ENCODE measurements around the gene TTC1.

The TTC1 gene

GRCh38 chr5:160044967-160045366, 36.0 kb downstream of the TTC1 start:
- Histone ChIP-seq H3K4me1 (ENCODE audit: insufficient read depth, low read length, poor library complexity, severe bottlenecking) (no peaks in the 10 kb centered on the region), H3K4me2 (ENCODE audit: low read depth, low read length, poor library complexity, severe bottlenecking) (no peak overlapping the region), H3K9ac (ENCODE audit: low read depth, low read length, poor library complexity, severe bottlenecking) (no peak overlapping the region), H3K27me3 (ENCODE audit: insufficient read depth, low read length, poor library complexity, severe bottlenecking) (no peaks in the 10 kb centered on the region), H3K36me3 (ENCODE audit: insufficient read depth, low read length) (0 out of 2 replicates have a peak, but pooled peaks cover 5% of the 10 kb centered on the region), H3F3A (ENCODE audit: low read depth) (no peaks in the 10 kb centered on the region), H3K79me2 (ENCODE audit: insufficient read depth, low read length) (no peaks in the 10 kb centered on the region), H2AFZ (ENCODE audit: low read length) (no peak overlapping the region), H4K20me1 (ENCODE audit: insufficient read depth, low read length, poor library complexity, severe bottlenecking) (no peaks in the 10 kb centered on the region), H3K4me3 (ENCODE audit: low read length, poor library complexity, severe bottlenecking) (no peak overlapping the region), H3K9me2 (replicated peaks; ENCODE audit: low read depth, low read length) (no peaks in the 10 kb centered on the region), H3K9me3 (ENCODE audit: insufficient read depth, low read depth, low read length) (no peaks in the 10 kb centered on the region)
- TF ChIP-seq EZH2phosphoT487 (IDR thresholded peaks at IDR 0.05; ENCODE audit: borderline replicate concordance) = no peak
- TF ChIP-seq CTCF (conservative IDR thresholded peaks at IDR 0.05; ENCODE audit: low read length) = no peak

GRCh38 chr5:160047423-160047822, 38.5 kb downstream of the TTC1 start:
- H3K79me2 ChIP-seq (ENCODE audit: insufficient read depth, low read length) = no peaks in the 10 kb centered on the region
- H2AFZ ChIP-seq (ENCODE audit: low read length) = no peak overlapping the region
- no peaks in the 10 kb centered on the region for H3K9me3 ChIP-seq (ENCODE audit: insufficient read depth, low read depth, low read length)
- no peak overlapping the region for H3K4me2 ChIP-seq (ENCODE audit: low read depth, low read length, poor library complexity, severe bottlenecking)
- no peaks in the 10 kb centered on the region for H4K20me1 ChIP-seq (ENCODE audit: insufficient read depth, low read length, poor library complexity, severe bottlenecking)
- H3K27me3 ChIP-seq (ENCODE audit: insufficient read depth, low read length, poor library complexity, severe bottlenecking) = no peaks in the 10 kb centered on the region
- no peak for TF ChIP-seq EZH2phosphoT487 (IDR thresholded peaks at IDR 0.05; ENCODE audit: borderline replicate concordance)
- TF ChIP-seq CTCF (conservative IDR thresholded peaks at IDR 0.05; ENCODE audit: low read length) = no peak
- H3K9me2 ChIP-seq (replicated peaks; ENCODE audit: low read depth, low read length) = no peaks in the 10 kb centered on the region
- H3F3A ChIP-seq (ENCODE audit: low read depth) = no peaks in the 10 kb centered on the region
- no peaks in the 10 kb centered on the region for H3K4me1 ChIP-seq (ENCODE audit: insufficient read depth, low read length, poor library complexity, severe bottlenecking)
- H3K36me3 ChIP-seq (ENCODE audit: insufficient read depth, low read length) = peaks cover 20% of the 10 kb centered on the region; the same call in 1 of the 2 replicates
- H3K9ac ChIP-seq (ENCODE audit: low read depth, low read length, poor library complexity, severe bottlenecking) = no peak overlapping the region
- no peak overlapping the region for H3K4me3 ChIP-seq (ENCODE audit: low read length, poor library complexity, severe bottlenecking)

DNA sequence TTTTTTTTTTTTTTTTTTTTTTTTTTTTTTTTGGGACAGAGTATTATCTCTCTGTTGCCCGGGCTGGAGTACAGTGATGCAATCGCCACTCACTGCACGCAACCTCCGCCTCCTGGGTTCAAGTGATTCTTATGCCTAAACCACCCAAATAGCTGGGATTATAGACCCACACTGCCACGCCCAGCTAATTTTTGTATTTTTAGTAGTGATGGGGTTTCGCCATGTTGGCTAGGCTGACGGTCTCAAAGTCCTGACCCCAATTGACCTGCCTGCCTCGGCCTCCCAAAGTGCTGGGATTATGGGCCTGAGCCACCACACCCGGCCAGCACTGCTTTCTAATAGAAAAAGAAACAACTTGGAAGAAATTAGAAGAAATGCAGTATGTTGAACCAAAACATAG, 39.2 kb downstream of the TTC1 start:
- Histone ChIP-seq H3F3A (ENCODE audit: low read depth) (no peaks in the 10 kb centered on the region), H3K9me2 (replicated peaks; ENCODE audit: low read depth, low read length) (no peaks in the 10 kb centered on the region), H3K4me2 (ENCODE audit: low read depth, low read length, poor library complexity, severe bottlenecking) (no peak overlapping the region), H3K9ac (ENCODE audit: low read depth, low read length, poor library complexity, severe bottlenecking) (no peak overlapping the region), H3K4me3 (ENCODE audit: low read length, poor library complexity, severe bottlenecking) (no peak overlapping the region), H3K27me3 (ENCODE audit: insufficient read depth, low read length, poor library complexity, severe bottlenecking) (no peaks in the 10 kb centered on the region), H4K20me1 (ENCODE audit: insufficient read depth, low read length, poor library complexity, severe bottlenecking) (no peaks in the 10 kb centered on the region), H3K79me2 (ENCODE audit: insufficient read depth, low read length) (no peaks in the 10 kb centered on the region), H2AFZ (ENCODE audit: low read length) (no peak overlapping the region), H3K9me3 (ENCODE audit: insufficient read depth, low read depth, low read length) (no peaks in the 10 kb centered on the region), H3K4me1 (ENCODE audit: insufficient read depth, low read length, poor library complexity, severe bottlenecking) (no peaks in the 10 kb centered on the region), H3K36me3 (ENCODE audit: insufficient read depth, low read length) (peaks cover 22% of the 10 kb centered on the region; the same call in 1 of the 2 replicates)
- TF ChIP-seq CTCF (conservative IDR thresholded peaks at IDR 0.05; ENCODE audit: low read length) (no peak), EZH2phosphoT487 (IDR thresholded peaks at IDR 0.05; ENCODE audit: borderline replicate concordance) (no peak)

Data from Loucy (cell line).